ENCODE results near the gene PPP1R12B.
"Not testable (repeated sequence)": the region's sequence is repeated elsewhere in the genome, so short reads cannot be mapped to it uniquely, and the experiment has no call there.

Gene PPP1R12B

GRCh38 chr1:202588503-202589189, 240.1 kb downstream of the PPP1R12B start:
- no peak for DNase-seq

- DNase-seq = no peak
Observed at GRCh38 chr1:202589190-202589930, 240.9 kb downstream of the PPP1R12B start.

DNA sequence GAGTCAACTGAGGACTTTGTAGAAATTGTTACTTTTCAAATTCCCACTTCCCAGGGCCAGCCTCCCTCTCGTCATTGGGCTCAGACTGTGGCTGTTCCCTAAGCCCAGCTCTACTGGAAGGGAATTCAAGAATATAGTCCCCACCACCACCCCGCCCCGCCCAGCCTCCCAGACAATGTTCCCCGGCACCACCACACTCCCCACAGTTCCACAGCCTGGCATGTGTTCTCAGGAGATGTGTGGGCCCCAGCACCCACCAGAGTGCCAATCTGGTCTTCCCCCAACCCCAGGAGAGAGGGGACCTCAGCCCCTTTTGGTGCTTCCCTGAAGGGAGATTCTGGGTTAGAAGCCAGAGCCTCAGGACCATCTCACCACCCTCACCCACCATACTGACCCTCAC, 241.6 kb downstream of the PPP1R12B start:
- no peak for DNase-seq

GRCh38 chr1:202590975-202591411, 242.5 kb downstream of the PPP1R12B start:
- no peak for DNase-seq

DNA sequence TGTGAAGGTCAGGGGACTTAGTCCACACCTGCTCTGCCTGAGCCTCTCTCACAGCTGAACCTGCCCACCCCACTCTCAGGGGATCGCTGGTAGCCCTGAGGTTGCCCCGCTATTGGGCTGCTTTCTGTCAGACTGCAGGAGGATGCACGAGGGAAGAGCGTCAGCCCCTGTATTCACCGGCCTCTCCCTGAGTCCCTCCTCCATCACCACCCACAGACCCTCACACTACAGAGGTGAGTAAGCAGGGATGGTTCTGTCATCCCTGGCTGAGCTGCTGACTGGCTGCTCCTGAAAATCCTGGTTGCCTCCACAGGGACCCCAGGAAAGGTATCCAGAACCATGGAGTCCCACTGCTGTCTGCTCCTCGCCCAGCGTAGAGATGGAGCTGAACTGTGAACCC, 243.0 kb downstream of the PPP1R12B start:
- no peak for DNase-seq

- DNase-seq = no peak
Observed at GRCh38 chr1:202592146-202592545, 243.6 kb downstream of the PPP1R12B start.

DNA sequence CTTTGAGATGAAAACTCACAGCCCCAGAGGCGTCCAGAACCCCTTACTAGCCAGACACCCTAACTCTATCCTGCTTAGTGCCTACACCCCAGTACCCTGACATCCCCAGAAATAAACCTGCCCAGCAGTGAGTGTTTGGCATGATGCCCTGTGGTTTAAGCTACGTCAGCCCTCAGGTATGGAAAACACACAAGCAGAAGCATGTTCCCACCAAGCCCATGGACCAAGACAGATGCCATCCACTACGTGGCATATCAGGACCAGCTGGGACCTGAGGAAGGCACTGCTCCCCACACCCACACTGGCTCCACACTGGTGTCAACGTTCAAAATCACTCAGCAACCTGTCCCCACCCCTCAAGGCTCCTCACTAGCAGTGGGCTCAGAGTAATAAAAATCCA, 245.3 kb downstream of the PPP1R12B start:
- no peak for DNase-seq

DNA sequence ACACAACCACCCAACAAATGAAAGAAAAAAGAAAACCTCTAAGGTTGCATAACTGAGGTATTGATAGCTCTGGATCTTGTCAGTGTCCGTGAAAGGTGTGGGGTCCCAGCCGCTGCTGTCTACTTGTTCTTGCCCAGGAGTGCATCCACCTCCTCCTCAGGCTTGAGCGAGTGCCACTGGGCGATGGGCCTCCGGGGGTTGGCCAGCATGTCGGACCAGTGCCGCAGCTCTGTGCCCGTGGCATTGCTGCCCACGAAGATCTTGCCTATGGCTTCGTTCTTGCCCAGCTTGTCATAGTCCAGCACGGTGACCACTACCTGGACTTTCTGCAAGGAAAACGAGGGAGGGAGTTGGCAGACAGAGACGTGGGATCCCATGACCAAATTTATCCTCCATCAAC, 248.1 kb downstream of the PPP1R12B start:
- DNase-seq = no peak

GRCh38 chr1:202597090-202597761, 248.7 kb downstream of the PPP1R12B start:
- DNase-seq = no peak

DNA sequence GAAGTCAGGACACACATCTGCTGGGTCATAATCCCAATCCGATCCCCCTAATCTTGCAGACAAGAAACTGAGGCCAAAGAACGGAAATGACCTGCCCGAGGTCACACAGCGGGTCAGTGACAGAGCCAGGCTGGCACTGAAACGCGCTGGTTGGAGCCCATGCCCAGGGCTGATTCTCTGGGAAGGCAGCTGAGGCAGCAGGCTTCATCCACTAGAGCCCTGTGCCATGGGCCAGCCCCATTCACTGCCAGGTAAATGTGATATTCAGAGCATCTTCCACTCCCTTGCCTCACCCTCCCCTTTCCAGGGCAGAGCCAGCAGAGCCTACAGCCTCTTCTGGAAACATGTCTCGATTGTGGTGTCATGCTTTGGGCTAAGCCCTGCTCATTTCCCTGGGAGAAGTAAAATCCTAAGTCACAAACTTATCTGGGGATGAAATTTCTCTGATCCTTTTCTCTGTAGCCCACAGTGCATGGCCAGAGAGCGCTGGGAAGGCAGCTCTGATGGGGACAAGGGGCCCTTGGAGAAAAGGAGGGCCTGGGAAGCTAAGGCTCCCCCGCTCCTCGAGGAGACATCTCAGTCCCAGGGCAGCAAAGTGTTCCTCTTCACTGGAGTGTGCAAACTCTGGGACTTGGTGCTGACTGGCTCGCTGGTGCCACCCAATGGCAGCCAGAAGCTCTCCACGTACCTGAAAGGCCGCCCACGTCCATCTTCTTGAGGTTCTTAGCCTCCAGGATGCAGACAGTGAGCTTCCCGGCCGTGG, 251.4 kb downstream of the PPP1R12B start:
- DNase-seq = peak; percentile 56

- no peak for DNase-seq
Observed at GRCh38 chr1:202600432-202601041, 252.0 kb downstream of the PPP1R12B start.

GRCh38 chr1:202603435-202603834, 254.9 kb downstream of the PPP1R12B start:
- no peak for DNase-seq

GRCh38 chr1:202605515-202605914, 257.0 kb downstream of the PPP1R12B start:
- no peak for DNase-seq

GRCh38 chr1:202612036-202612435, 263.5 kb downstream of the PPP1R12B start:
- not testable (repeated sequence) for DNase-seq

DNA sequence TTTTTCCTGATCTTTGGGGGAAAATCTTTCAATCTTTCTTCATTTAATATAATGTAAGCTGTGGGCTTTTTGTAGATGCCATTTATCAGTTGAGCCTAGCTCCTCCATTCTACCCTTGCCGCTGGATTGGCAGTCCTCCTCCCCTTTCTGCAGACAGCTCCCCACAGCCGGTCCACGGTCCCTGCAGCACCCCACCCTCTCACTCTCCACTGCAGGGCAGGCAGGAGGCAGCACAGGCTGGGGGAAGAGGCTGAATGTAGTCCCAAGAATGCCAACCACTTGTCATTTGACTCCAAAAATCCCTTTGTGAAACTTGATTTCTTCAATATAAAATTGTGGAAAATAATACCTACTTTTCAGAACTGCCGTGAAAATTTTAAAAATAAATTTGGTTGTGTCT, 265.1 kb downstream of the PPP1R12B start:
- DNase-seq = no peak

- not testable (repeated sequence) for DNase-seq
Observed at GRCh38 chr1:202614363-202615207, 266.1 kb downstream of the PPP1R12B start.

DNA sequence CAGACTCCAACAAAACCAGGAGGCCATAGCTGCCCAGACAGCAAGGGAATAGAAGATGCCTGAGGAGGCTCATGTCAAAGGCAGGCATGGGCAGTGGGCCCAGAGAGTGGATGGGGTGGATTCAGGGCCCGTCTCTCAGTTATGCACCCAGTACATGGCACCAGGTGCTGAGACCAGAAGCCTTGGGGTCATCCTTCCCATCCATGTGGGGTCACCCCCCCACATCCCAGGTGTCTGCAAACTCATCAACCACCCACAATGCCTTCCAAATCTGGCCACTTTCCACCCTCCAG, 266.7 kb downstream of the PPP1R12B start:
- not testable (repeated sequence) for DNase-seq

GRCh38 chr1:202615501-202616354, 267.2 kb downstream of the PPP1R12B start:
- no peak for DNase-seq

DNA sequence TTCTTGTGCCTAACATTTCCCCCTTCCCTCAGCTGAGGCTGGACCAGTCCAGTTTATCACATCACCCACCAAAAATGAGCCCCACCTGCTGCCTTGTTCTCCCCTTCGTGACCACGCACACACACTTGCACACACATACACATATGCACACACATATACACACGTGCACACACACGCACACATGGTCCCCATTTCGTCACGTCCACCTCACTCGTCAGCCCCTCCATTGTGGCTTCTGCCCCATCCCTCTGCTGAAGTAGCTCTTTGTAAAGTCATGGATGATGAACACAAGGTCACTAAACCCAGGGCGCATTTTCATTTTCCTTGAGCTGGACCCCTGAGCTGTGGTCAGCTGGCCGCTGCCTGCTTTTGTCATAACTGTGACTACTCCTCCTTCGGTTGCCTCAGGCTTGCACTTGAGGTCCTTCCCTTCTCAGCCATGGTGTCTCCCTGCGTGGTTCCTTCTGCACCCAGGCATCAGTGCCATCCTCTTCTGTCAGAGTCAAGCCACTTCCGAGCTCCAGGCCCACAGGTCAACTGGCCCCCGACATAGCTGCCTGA, 267.9 kb downstream of the PPP1R12B start:
- no peak for DNase-seq

GRCh38 chr1:202619012-202619411, 270.5 kb downstream of the PPP1R12B start:
- not testable (repeated sequence) for DNase-seq

- no peak for DNase-seq
Observed at GRCh38 chr1:202619505-202619904, 271.0 kb downstream of the PPP1R12B start.

Data from NCI-H146 (cell line).